Stimulated activated CD4-positive, alpha-beta T cell treated with anti-CD3 and anti-CD28 coated beads, TNF-alpha, amount 100 ng/mL, for 24 hours (primary cell): ENCODE measurements around the gene SYNGR1.

Source experiments
- DNase-seq, 3 experiments: peaks; one replicate each; pipeline ENCODE4 v3.0.0-alpha.2; 2020; ENCODE audit warnings: low read depth in 3 of 3

The SYNGR1 gene

GRCh38 chr22:39349967-39350726 lies at the start of gene SYNGR1:
Gene SYNGR1, plus strand, starts transcription at chr22:39349991. Its CDS starts 20 bp downstream, at chr22:39350011.
- no peak for DNase-seq

- DNase-seq = no peak
These were observed 49.5 kb upstream of the SYNGR1 start for GRCh38 chr22:39300186-39300830.

GRCh38 chr22:39301108-39301507 lies 48.7 kb upstream of the SYNGR1 start:
- DNase-seq = no peak

GRCh38 chr22:39301926-39302325 lies 47.9 kb upstream of the SYNGR1 start:
- no peak for DNase-seq

DNA sequence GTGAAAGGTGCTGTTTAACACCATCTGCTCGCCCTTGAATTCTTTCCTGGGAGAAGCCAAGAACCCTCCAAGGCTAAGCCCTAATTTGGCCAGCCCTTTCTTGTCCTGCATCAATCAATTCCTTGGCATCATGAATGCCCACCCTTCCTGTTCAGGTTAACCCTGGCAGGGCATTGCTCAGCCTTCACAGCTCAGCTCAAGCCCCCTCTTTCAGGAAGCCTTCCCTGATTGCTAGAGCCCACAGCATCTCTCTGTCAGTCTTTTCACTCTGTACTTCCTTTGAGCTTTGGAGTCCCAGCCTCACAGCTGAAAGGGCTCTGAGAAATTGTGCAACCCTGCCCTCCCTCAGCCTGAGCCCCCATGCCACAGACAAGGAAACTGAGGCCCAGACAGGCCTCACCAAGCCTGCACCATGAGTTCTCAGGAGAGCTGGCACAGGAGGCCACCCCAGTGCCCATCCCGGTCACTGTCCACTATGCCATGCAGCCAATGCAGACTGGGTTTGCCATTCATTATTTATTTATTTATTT lies 47.3 kb upstream of the SYNGR1 start:
- no peak for DNase-seq

DNA sequence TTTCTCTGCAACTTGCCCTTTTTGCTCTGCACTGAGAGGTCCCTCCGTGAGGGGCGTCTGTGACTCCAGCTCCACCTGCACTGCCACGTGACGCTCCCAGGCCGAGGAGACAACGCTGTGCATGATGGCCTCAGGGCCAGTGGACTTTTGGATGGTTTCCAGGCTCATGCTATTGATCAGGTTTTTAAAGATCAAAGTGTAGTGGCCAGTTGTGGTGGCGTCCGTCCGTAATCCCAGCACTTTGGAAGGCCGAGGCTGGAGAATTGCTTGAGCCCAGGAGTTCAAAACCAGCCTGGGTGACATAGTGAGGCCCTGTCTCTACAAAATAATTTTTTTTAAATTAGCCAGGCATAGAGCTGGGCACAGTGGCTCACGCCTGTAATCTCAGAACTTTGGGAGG lies 46.4 kb upstream of the SYNGR1 start:
- DNase-seq = no peak

GRCh38 chr22:39303892-39304671 lies 45.7 kb upstream of the SYNGR1 start:
- DNase-seq = no peak

GRCh38 chr22:39306456-39307361 lies 43.1 kb upstream of the SYNGR1 start:
- peak in 1 of 3 experiments; percentile 64 for DNase-seq

DNA sequence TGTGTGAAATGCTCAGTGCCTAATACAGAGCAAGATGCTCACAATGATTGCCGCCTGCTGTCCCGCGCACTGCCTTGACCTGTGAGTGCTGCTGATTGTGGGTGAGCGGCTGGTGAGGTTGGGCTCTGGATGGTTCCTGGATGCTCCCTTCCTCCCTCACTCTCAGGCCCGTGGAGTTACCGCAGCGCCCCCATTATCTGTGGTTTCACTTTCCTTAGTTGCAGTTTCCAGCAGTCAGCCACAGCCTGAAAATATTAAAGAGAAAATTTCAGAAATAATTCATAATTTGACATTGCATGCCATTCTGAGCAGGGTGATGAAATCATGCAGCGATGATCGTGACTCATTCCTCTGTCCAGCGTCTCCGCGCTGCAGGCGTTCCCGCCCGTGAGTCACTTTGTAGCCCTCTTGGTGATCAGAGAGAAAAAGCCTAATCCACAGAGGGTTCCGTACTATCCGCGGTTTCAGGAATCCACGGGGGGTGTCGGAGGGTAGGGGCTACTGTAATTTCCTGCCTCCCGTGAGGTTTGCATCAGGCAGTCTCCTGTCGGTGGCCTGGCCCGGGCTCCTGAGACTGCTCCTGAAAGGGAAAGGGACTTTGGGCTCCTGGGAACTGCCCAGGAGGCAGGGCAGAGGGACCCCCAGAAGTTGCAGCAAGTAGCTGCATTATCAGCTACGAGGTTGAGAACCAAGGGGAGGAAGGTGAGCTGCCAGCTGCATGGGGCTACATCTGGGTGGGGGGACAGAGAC lies 41.0 kb upstream of the SYNGR1 start:
- no peak for DNase-seq

DNA sequence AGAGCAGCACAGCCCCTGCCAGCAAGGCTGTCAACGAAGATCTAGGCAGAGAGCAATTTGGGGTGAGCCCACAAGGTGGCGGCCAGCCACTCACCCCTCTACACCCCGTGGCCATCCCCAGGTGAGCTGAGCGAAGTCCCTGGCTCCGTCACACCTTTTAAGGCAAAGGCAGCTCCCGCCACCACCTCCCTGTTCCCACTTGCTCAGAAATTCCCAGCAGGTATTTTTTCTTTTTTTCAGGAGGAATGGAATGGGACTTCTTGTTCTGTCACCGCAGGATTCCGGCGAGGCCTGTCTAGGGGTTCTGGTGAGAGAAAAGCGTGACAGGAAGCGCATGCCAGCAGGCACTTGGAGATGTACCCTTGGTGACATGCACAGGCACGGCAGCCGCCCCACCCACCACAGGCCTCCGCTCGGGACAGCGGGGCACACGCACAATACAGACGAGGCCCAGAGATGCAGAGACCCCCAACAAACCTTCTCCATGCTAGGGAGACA lies 40.4 kb upstream of the SYNGR1 start:
- no peak for DNase-seq

- DNase-seq = no peak
These were observed 39.7 kb upstream of the SYNGR1 start for GRCh38 chr22:39309881-39310714.

- no peak for DNase-seq
These were observed 38.0 kb upstream of the SYNGR1 start for GRCh38 chr22:39311592-39312400.

GRCh38 chr22:39312410-39312809 lies 37.4 kb upstream of the SYNGR1 start:
- DNase-seq = no peak

GRCh38 chr22:39313258-39314001 lies 36.4 kb upstream of the SYNGR1 start:
- DNase-seq = no peak

GRCh38 chr22:39314251-39314971 lies 35.4 kb upstream of the SYNGR1 start:
- DNase-seq = no peak

DNA sequence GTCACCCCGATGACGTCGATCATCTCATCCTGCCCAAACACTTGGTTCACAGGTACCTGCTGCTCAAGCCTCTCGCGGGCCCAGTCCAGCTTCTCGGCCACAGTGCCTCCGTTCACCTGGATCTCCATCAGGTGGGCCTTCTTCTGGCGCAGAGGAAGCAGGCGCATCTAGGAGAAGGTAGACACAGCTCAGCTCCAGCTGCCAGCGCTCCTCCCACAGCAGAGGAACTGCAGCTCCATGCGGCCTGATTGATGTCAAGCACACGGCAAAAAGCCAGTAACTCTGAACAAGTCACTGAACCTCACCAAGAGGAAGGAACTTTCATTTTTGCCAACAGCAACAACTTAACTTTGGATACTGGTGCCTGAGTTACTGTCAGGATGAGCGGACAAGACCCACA lies 34.4 kb upstream of the SYNGR1 start:
- DNase-seq = no peak

DNA sequence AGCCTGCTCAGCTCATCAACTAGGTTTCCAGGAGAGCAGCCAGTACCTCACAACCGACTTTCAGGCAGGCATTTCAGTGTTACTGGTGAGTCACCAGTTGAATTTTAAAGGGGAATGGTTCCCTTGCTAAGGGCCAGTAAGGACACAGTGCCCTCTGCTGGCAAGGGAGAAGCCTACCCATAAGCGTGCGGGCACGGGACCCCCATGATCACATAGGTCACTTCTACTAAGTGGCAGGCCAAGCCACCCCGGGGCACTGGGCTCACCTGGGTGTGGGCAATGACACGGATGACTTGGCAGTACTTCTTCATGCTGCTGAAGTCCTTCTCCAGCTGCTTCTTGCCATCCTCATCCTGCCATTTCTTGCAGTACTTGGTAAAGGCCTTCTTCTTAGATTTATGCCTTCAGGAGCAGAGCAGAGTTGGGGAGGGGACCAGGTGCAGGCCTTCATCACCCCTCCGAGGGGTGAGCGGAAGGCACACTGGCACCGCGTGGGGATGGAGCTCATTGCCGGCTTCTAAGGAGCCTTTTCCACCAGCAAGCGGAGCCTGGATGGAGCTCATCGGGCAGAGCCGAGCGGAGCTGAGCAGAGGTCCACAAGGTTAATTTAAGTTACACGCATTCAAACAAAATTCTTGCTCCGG lies 33.2 kb upstream of the SYNGR1 start:
- peak; percentile 57 to 77 (median 71) for DNase-seq
